Measurements from ENCODE around the gene STK10.
"Not testable (repeated sequence)": the region's sequence is repeated elsewhere in the genome, so short reads cannot be mapped to it uniquely, and the experiment has no call there.

Gene STK10

GRCh38 chr5:172164769-172165212 lies 23.2 kb downstream of the STK10 start:
- DNase-seq = no peak

- no peak for DNase-seq
These were observed 24.7 kb downstream of the STK10 start for GRCh38 chr5:172163346-172163745.

GRCh38 chr5:172162987-172163343 lies 25.1 kb downstream of the STK10 start:
- DNase-seq = no peak

- no peak for DNase-seq
These were observed 25.6 kb downstream of the STK10 start for GRCh38 chr5:172162323-172162986.

GRCh38 chr5:172160506-172160905 lies 27.5 kb downstream of the STK10 start:
- DNase-seq = no peak

GRCh38 chr5:172159016-172159415 lies 29.0 kb downstream of the STK10 start:
- DNase-seq = no peak

- DNase-seq = no peak
These were observed 31.5 kb downstream of the STK10 start for GRCh38 chr5:172156541-172156994.

- DNase-seq = not testable (repeated sequence)
These were observed 32.9 kb downstream of the STK10 start for GRCh38 chr5:172155101-172155500.

GRCh38 chr5:172153695-172154094 lies 34.3 kb downstream of the STK10 start:
- no peak for DNase-seq

GRCh38 chr5:172151661-172152210 lies 36.3 kb downstream of the STK10 start:
- no peak for DNase-seq

GRCh38 chr5:172150514-172151425 lies 37.3 kb downstream of the STK10 start:
- DNase-seq = no peak

GRCh38 chr5:172149481-172149880 lies 38.5 kb downstream of the STK10 start:
- not testable (repeated sequence) for DNase-seq

GRCh38 chr5:172149073-172149472 lies 39.0 kb downstream of the STK10 start:
- no peak for DNase-seq

- no peak for DNase-seq
These were observed 39.6 kb downstream of the STK10 start for GRCh38 chr5:172148381-172148780.

GRCh38 chr5:172147857-172148256 lies 40.2 kb downstream of the STK10 start:
- no peak for DNase-seq

GRCh38 chr5:172146748-172147092 lies 41.3 kb downstream of the STK10 start:
- no peak for DNase-seq

- no peak for DNase-seq
These were observed 41.9 kb downstream of the STK10 start for GRCh38 chr5:172145870-172146747.

- DNase-seq = no peak
These were observed 42.8 kb downstream of the STK10 start for GRCh38 chr5:172144931-172145869.

- DNase-seq = no peak
These were observed 43.7 kb downstream of the STK10 start for GRCh38 chr5:172144291-172144815.

GRCh38 chr5:172143875-172144274 lies 44.1 kb downstream of the STK10 start:
- DNase-seq = no peak

- no peak for DNase-seq
These were observed 45.3 kb downstream of the STK10 start for GRCh38 chr5:172142709-172143215.

Data from NCI-H526 treated with DMSO at 0.1 percent for 48 hours (cell line).